Stimulated activated CD8-positive, alpha-beta memory T cell treated with anti-CD3 and anti-CD28 coated beads, Interleukin-15, amount 100 ng/mL, for 24 hours (primary cell): ENCODE data around the gene EPHA1.
A peak's percentile ranks its signal among the peaks of the same experiment; 100 is the strongest.

Source experiments
- DNase-seq: peaks from one replicate; pipeline ENCODE4 v3.0.0-alpha.2; 2020; ENCODE audit warnings: low read depth

Gene EPHA1

GRCh38 chr7:143345428-143345900 lies 63.2 kb downstream of the EPHA1 start:
- peak; percentile 37 for DNase-seq

GRCh38 chr7:143343596-143343995 lies 65.1 kb downstream of the EPHA1 start:
- DNase-seq, result no peak

GRCh38 chr7:143341842-143342241 lies 66.8 kb downstream of the EPHA1 start:
- DNase-seq, result no peak
